Astrocyte of the spinal cord (primary cell): ENCODE results near the gene EMC1.

ENCODE experiments used
- DNase-seq: peaks from one replicate; pipeline ENCODE4 v3.0.0; 2011; ENCODE audit warnings: low read depth, low spot score
- H3K4me3 ChIP-seq: 2 replicates; pipeline ENCODE4 v1.5.1; 2011; ENCODE audit warnings: low read depth, mild to moderate bottlenecking, low read length, moderate library complexity
- CTCF ChIP-seq: IDR thresholded peaks from 2 replicates; pipeline ENCODE4 v1.5.1; 2012; ENCODE audit warnings: low read depth, mild to moderate bottlenecking, low read length, inconsistent platforms
- in situ Hi-C: cut with HindIII; loops from 2 replicates; pipeline ENCODE4 v1.10.0; 2017; ENCODE audit warnings: low sequenced_read_pairs

Gene EMC1

GRCh38 chr1:19210772-19211549 is 40.4 kb downstream of the EMC1 start:
- in situ Hi-C loops: no loop called here
- DNase-seq: peak; percentile 32
- TF ChIP-seq CTCF: no peak
- peak overlapping the region; percentile 77 for H3K4me3 ChIP-seq

GRCh38 chr1:19209990-19210771 is 41.1 kb downstream of the EMC1 start, which contains the start of gene UBR4:
Gene UBR4, minus strand, starts transcription at chr1:19210266. Its CDS starts 18 bp downstream, at chr1:19210248.
- peak within 1 kb of the TSS; percentile 77 for H3K4me3 ChIP-seq
- DNase-seq: peak; percentile 94
- in situ Hi-C loops: no loop called here
- TF ChIP-seq CTCF: no peak

- TF ChIP-seq CTCF: no peak
- peak; percentile 52 for DNase-seq
- in situ Hi-C loops: no loop called here
- peak overlapping the region; percentile 77 for H3K4me3 ChIP-seq
These were observed 41.8 kb downstream of the EMC1 start for GRCh38 chr1:19209439-19209989.

- H3K4me3 ChIP-seq: peak overlapping the region; percentile 77
- peak; percentile 59 for DNase-seq
- in situ Hi-C loops: no loop called here
- TF ChIP-seq CTCF: no peak
These were observed 42.5 kb downstream of the EMC1 start for GRCh38 chr1:19208710-19209438.

- in situ Hi-C loops: no loop called here
- H3K4me3 ChIP-seq: no peak overlapping the region
- DNase-seq: no peak
- TF ChIP-seq CTCF: no peak
These were observed 44.4 kb downstream of the EMC1 start for GRCh38 chr1:19206947-19207346.

GRCh38 chr1:19205845-19206244 is 45.5 kb downstream of the EMC1 start:
- H3K4me3 ChIP-seq: no peak overlapping the region
- no peak for TF ChIP-seq CTCF
- in situ Hi-C loops: no loop called here
- DNase-seq: no peak
